ENCODE results near the gene INPP5F.

INPP5F gene, protein sequence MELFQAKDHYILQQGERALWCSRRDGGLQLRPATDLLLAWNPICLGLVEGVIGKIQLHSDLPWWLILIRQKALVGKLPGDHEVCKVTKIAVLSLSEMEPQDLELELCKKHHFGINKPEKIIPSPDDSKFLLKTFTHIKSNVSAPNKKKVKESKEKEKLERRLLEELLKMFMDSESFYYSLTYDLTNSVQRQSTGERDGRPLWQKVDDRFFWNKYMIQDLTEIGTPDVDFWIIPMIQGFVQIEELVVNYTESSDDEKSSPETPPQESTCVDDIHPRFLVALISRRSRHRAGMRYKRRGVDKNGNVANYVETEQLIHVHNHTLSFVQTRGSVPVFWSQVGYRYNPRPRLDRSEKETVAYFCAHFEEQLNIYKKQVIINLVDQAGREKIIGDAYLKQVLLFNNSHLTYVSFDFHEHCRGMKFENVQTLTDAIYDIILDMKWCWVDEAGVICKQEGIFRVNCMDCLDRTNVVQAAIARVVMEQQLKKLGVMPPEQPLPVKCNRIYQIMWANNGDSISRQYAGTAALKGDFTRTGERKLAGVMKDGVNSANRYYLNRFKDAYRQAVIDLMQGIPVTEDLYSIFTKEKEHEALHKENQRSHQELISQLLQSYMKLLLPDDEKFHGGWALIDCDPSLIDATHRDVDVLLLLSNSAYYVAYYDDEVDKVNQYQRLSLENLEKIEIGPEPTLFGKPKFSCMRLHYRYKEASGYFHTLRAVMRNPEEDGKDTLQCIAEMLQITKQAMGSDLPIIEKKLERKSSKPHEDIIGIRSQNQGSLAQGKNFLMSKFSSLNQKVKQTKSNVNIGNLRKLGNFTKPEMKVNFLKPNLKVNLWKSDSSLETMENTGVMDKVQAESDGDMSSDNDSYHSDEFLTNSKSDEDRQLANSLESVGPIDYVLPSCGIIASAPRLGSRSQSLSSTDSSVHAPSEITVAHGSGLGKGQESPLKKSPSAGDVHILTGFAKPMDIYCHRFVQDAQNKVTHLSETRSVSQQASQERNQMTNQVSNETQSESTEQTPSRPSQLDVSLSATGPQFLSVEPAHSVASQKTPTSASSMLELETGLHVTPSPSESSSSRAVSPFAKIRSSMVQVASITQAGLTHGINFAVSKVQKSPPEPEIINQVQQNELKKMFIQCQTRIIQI

DNA sequence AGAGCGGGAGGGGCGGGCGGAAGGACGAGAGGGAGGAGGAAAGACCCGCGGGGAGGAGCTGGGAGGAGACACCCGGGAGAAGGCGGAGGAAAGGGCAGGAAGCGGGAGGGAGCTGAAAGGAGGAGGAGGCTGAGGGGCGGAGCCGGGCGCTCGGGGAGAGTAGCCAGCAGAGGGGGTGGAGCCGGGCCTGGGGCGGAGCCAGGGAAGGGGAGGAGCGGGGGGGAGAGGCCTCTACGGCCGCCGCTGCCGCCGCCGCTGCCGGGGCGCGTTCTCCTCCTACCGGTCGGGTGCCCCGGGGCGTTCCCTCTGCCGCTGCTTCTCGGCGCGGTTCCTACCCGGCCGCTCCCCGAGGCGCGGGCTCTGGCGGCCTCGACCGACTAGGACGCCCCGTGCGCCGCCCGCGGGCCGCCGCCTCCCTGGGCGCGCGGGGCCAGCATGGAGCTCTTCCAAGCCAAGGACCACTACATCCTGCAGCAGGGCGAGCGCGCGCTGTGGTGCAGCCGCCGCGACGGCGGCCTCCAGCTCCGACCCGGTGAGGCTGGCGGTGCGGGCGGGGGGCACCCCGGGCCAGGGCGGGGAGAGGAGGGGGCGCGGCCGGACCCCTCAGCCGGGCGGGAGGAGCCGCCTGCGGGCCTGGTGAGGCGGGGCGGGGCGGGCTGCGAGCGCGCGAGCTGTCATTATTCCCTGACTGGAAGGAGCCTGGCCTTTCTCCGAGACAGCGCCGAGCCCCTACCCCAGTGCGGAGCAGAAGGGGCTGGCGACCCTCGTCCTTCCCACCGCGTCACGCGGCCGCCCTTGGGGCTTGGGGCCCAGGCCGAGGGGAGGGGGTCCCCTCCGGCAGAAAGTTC lies at the start of gene INPP5F:
INPP5F (plus strand) TSS at position 223 of the 848 bp plus-strand sequence; CDS start at position 436, 213 bp downstream.
- DNase-seq: peak; percentile 81

DNA sequence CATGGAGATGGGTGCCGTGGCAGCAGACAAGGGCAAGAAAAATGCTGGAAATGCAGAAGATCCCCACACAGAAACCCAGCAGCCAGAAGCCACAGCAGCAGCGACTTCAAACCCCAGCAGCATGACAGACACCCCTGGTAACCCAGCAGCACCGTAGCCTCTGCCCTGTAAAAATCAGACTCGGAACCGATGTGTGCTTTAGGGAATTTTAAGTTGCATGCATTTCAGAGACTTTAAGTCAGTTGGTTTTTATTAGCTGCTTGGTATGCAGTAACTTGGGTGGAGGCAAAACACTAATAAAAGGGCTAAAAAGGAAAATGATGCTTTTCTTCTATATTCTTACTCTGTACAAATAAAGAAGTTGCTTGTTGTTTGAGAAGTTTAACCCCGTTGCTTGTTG lies 48.7 kb upstream of the INPP5F start:
- DNase-seq: no peak

DNA sequence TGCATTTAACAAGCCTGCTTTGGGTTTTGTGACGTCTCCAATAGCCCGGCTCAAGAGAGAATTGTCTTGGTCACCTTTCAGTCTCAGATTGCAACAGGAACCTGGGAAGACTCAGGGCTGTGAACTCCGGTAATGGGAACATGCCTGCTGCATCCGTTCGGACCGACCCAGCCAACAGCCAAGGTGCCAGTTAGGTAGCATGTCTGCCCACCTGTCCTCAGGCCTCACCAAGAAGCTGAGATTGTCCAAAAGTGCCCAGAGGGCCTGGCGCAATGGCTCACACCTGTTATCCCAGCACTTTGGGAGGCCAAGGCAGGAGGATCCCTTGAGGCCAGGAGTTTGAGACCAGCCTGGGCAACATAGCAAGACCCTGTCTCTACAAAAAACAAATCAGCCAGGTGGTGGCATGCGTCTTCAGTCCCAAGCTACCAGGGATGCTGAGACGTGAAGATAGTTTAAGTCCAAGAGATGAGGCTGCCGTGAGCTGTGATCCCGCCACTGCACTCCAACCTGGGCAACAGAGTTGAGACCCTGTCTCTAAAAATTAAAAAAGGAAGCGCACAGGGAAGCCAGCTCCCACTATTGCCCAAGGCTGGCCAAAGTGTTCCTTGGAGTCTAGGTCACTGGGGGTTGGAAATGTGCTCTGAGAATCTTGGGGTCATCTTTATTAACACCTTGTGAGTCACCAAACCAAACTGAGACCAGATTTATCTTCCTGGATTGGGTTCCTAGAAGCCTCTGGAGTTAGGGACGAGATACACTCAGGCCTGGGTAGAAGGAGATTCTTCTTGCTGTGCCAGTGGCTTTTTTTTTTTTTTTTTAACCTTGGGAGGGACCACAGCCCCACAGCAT lies 47.7 kb upstream of the INPP5F start:
- no peak for DNase-seq

DNA sequence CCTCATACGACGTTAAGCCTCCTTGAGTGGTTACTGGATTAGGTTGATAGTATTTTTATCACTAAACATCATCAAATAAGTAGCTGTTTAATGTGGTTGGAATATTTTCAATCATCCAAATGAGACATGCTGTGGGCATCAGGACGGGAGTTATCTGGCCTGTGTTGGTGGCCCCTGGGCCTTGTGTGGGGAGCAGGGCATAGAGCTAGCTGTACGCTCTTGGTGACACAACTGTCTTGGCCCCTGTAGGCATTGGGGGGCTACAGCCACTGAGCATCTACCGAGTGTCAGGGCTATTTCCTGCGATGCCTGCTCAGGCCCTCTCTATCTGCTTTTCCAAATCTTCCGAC lies 46.4 kb upstream of the INPP5F start:
- DNase-seq: no peak

DNA sequence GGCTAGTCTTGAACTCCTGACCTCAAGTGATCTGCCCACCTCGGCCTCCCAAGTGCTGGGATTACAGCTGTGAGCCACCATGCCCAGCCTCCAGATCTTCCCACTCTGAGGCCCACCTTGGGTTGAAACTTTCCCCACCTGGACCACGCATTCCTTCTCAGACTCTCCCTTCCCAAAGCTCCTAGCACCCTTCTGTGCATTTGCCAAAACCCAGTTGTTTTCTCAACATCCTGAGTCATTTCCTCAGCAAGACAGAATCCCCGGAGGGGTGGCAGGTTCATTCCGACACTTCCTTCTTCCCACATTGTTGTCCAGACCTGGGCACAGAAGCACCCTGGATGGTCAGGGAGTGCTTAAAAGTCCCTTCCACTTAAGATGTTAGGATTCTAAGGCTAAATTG lies 45.8 kb upstream of the INPP5F start:
- no peak for DNase-seq

DNA sequence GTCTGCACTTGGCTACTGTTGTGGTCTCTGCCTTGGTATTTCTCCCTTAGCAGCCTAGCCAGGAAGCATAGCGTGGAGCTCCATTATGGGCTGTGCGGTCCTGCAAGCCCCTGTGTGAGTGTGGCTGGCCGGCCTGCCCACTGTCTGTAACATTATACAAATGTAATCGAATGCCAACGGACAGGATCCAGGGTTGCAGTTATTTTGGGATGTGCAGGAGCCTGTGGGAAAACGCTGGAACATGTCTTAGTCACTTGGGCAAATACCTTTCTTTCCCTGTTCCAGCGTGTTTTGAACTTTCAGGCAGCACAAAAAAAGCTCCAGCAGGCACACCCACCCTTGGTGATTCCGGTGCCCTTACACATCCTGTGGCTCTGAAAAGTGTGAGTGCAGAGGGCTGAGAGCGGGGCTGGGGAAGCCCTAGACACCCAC lies 45.2 kb upstream of the INPP5F start:
- no peak for DNase-seq

DNA sequence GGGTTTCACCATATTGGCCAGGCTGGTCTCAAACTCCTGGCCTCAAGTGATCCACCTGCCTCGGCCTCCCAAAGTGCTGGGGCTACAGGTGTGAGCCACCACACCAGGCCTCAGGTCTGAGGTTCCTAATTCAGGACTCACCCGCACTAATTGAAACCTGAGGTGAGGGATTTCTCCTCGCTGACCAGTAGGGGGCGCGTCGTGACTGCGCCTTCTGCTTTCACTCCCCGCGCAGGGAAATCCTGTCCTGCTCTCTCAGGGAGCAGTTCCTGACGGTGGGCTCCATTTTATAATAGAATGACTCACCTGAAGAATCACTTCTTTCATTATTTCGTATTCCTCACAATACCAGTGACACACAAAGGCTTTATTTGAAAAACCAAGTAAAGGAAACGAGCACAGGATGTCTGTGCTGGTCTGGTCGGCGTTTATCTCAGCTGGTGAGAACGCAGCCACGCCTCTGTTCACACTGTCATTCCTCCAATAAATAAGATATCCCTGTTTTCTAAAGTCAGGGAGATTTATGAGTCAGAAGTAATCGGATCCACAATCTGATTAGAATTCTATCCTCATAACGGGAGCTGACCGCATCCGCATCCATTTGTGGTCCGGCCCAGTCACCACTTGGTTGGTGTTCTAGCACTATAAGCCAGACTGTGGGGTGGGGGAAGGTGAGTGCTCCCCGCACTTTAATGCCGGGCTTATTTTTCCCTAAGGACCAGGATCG lies 39.2 kb upstream of the INPP5F start:
- DNase-seq: peak; percentile 12

DNA sequence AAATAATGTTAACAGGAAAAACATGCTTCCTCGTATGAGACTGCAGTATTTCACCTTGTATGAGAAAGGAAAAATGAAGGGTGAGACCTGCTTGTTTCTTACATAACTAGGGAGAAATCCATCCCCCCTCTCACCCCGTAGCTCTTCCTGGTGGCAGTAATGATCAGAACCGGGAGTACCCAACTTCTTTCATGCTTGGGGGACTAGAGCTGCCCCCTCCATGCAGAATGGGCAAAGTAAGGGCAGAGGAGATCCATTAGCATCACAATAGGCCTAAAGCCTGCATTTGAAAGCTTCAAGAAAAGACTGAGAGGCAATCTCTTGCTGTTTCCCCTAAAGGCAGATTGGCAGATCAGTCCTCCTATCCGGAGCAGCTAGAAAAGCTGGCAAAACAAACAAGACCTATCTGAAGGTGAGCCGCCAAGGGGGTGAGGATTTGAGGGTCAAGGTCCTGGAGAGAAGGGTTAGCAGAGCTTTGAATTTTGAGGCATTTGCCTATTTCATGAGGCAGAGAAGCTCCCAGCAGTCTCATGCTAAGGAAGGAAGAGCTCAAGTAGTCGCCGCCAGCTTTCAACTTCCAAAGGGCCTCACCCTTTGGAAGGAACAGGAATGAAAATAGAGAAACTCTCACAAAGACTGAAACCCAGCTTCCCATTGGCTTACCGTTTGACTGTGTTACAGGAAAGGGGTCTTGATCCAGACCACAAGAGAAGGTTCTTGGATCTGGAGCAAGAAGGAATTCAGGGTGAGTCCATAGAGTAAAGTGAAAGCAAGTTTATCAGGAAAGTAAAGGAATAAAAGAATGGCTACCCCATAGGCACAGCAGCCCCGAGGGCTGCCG lies 38.4 kb upstream of the INPP5F start:
- DNase-seq: no peak

DNA sequence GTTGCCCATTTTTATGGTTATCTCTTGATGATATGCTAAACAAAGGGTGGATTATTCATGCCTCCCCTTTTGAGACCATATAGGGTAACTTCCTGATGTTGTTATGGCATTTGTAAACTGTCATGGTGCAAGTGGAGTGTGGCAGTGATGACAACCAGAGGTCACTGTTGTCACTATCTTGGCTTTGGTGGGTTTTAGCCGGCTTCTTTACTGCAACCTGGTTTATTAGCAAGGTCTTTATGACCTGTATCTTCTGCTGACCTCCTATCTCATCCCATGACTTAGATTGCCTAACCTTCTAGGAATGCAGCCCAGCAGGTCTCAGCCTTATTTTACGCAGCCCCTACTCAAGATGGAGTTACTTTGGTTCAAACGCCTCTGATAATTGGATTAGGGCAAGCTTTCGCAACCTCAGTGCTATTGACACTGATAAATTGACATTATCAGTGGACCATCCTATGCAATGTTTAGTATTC lies 37.8 kb upstream of the INPP5F start:
- no peak for DNase-seq

DNA sequence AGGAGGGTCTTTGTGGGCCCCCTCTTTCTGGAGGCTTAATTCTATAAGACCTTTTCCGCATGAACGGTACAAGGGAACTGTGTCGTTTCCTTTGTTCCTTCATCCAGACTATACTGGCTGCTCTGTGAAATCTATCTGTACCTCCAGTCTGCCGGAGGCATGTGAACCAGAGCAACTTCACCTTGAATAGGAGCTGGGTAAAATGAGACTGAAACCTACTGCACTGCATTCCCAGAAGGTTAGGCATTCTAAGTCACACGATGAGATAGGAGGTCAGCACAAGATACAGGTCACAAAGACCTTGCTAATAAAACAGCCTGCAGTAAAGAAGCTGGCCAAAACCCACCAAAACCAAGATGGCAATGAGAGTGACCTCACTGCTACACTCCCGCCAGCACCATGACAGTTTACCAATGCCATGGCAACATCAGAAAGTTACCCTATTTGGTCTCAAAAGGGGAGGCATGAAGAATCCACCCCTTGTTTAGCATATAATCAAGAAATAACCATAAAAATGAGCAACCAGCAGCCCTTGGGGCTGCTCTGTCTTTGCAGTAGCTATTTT lies 36.8 kb upstream of the INPP5F start:
- no peak for DNase-seq

DNA sequence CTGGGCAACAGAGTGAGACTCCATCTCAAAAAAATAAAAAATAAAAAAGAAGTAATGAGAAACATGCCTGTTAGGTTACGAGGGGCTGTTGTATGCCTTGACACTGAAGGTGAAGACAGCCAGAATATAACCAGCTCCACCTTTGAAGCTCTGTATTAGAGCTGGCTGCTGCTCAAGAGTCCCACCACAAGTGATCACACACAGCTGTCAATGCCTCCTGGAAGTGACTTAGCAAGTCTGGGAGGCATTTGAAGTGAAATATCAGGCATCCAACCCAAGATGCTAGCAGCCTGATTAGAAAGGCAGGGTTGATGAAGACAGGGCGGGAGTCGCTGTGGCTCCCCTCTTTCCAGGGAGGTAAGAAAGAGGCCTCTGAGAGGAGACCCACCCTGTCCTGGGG lies 34.1 kb upstream of the INPP5F start:
- DNase-seq: no peak

DNA sequence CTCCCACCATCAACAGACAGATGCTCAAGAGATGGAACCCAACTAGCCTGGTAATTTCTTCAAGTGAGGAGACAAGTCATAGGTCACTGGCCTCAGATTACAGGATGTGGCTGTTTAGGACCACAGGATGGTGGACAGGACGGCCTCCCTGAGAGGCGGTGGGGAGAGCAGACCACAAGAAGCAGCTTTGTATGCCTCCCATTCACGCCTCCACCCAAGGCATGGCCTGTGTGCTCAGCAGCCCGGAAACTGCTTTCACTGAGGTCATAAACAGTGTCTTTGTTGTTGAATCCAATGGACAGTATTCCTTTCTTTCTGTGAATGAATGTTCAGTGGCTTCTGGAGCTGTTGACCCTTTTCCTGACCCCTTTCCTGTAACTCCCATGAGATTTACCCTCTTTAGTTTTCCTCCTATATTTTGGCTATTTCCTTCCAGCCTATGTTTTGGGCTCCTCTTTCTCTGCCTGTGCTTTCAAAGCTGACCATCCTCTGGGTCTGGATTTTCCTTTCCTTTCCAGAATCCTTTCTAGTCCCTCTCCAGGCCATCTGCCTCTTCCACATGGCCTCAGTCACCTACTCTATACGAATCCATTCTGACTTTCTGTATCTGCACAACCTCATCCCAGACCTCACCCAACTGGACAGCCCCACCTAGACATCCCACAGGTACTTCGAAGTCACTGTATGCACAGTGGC lies 32.4 kb upstream of the INPP5F start:
- DNase-seq: no peak

DNA sequence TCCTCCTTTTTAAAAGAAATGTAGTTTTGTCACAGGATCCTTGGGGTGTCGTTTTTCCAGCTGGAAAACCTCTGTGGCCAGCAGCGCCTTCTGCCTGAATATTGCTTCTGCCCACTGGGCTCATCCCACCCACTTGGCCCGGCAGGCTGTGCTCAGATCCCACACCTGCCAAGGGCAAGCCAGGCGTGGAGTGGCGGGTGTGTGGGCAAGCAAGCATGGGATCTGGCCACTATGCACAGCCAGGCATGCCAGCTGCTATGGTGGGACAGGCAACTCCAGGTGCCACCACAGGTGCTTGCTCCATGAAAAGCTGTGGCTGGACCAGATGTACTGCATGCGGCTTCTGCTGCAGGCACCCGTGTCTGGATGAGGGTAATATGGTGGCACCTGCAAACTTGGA lies 31.2 kb upstream of the INPP5F start:
- DNase-seq: no peak

DNA sequence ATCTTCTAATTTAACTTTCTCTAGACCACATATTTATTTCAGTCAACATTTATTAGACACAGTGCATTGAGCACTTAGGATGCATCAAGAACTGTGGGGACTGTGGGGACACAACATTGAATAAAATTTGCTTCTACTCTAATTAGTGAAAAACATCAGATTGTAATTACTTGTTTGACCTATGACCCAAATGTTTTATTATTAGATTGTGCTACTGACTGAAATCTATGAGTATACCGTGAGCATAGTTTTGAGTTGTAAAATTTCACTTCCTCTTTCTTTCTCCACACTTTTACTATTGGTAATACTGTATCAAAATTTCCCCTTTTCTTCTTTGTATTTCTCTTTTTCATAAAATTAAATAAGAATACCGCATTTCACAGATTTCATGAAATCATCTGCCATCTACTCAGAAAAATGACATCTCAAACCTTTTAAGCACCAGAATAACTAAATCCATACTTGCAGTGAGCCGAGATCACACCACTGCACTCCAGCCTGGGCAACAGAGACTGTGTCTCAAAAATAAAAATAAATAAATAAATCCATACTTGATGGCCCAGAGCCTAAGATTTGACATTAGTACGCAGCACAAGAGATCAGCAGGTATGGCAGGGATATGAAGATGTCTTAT lies 25.4 kb upstream of the INPP5F start:
- no peak for DNase-seq

DNA sequence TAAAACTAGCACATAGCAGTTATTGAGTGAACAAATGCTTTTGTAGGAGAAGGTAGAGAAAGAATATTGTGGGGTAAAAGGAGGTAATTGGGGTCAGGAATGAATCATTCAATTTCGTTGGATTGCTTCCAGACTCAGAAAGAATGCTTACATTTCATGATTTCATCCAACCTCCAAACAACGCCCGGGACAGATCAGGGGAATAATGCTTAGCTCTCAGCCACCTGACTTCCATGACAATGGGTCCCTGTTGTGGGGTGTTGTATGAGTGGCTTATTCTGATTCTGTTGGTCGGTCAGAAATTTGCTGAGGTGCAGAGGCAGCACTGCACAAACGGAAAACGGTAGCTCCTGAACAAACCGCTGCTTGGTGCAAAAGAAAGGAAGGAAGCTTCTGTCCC lies 24.0 kb upstream of the INPP5F start:
- no peak for DNase-seq

DNA sequence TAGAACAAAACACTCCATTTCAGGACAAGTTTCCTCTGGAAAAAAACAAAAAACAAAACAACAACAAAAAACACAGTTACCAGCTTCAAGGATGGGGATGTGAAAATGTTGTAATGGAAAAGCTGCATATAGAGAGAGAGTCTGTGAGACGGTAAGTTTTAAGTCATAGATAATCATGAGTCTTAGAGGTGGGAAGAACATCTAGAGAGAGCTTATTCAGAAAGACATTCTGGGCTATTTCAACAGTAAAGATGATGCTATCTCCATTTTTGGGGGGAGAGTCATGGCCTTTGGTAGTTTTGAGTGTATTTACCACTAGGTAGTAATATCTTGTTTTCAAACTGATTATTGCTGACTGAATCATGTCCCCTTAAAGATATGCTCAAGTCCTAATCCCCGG lies 23.3 kb upstream of the INPP5F start:
- no peak for DNase-seq

DNA sequence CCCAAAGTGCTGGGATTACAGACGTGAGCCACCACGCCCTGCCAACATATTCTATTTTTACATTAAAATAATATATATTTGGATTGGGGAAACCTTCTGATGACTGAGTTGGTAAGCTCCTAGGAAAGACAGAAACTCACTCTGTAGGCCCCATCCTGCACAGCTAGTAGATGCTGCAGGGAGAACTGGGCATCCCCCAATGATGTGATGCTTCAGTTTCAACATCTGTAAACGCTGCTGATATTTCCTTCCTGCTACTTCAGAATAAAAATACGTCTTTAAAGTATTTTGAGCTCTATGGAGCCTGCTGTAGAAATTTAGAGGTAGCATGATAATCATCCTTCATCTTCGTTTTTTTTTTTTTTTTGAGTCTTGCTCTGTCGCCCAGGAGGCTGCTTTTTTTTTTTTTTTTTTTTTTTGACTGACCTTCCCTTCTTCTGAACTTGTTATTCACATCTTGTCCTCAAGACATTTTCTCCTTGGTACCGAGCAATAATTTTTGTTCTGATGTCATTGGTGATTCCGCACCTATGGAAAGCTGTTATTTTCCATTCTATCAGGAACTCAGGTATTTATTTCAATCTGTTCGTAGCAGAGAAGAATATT lies 21.8 kb upstream of the INPP5F start:
- DNase-seq: no peak

DNA sequence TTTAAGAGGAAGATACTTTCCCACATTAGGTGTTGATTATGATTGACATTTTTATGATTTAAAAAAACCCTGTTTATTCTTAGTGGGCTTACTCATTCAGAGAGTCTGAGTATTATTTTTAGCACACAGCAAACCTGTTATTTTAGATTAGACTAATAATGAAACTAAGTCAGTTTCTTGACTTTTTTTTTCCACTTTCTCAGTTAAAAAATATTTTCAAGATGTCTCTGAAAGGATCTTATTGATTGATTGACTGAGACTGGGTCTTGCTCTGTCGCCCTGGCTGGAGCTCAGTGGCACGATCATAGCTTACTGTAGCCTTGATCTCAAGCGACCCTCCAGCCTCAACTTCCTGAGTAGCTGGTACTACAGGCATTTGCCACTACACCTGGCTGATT lies 20.4 kb upstream of the INPP5F start:
- DNase-seq: no peak

Data from DMS79 treated with DMSO at 0.1 percent for 48 hours (cell line).